Activated CD4-positive, alpha-beta memory T cell treated with anti-CD3 and anti-CD28 coated beads, Interleukin-2, amount 10 ng/mL, durations not matched to agents 7 days and 5 days (primary cell): Measurements from ENCODE around the gene CENPO. TPM values are rescaled to one million over a fixed set of nuclear protein-coding genes. Genes with fewer than 3 reads are reported as not detected.
"Not testable (repeated sequence)": the region's sequence is repeated elsewhere in the genome, so short reads cannot be mapped to it uniquely, and the experiment has no call there.

ENCODE experiments used
- CTCF ChIA-PET: fragments of 350-600 bp; sonication (Branson Sonifier 250); formaldehyde crosslinking; loops from one replicate; lab custom pipeline; 2021; ENCODE audit warnings: antibody characterized with exemption, inconsistent platforms; lab: Charles Lee
- POLR2A ChIA-PET: fragments of 350-600 bp; sonication (Branson Sonifier 250); formaldehyde crosslinking; loops from one replicate; lab custom pipeline; 2021; ENCODE audit warnings: antibody characterized with exemption; lab: Charles Lee
- DNase-seq: peaks from one replicate; pipeline ENCODE4 v3.0.0-alpha.2; 2020
- H3K27ac Mint-ChIP-seq: one replicate; pipeline ENCODE4 v1.8.0; 2021; ENCODE audit warnings: mild to moderate bottlenecking, mixed read lengths
- H3K27me3 Mint-ChIP-seq: one replicate; pipeline ENCODE4 v1.8.0; 2021; ENCODE audit warnings: mixed read lengths
- H3K36me3 Mint-ChIP-seq: one replicate; pipeline ENCODE4 v1.8.0; 2021; ENCODE audit warnings: low read depth, mixed read lengths
- H3K4me1 Mint-ChIP-seq: one replicate; pipeline ENCODE4 v1.8.0; 2021; ENCODE audit warnings: mixed read lengths
- H3K4me3 Mint-ChIP-seq: one replicate; pipeline ENCODE4 v1.8.0; 2021; ENCODE audit warnings: mild to moderate bottlenecking, mixed read lengths
- H3K9me3 Mint-ChIP-seq: one replicate; pipeline ENCODE4 v1.8.0; 2021; ENCODE audit warnings: mixed read lengths
- total RNA-seq, 2 experiments: library from RNA; stranded (reverse); gene quantifications; one replicate each; pipeline ENCODE4 v1.2.3, GENCODE V29; 2021

Gene CENPO
- total RNA-seq, 2 experiments from 2014 or later, result 40.3 to 42.9 TPM

- Mint-ChIP-seq H3K36me3 (peaks cover 54% of the 10 kb centered on the region), H3K27me3 (no peaks in the 10 kb centered on the region), H3K4me3 (peak overlapping the region; percentile 96), H3K27ac (peak overlapping the region; percentile 98), H3K9me3 (no peaks in the 10 kb centered on the region), H3K4me1 (peaks cover 55% of the 10 kb centered on the region)
- peak; percentile 28 for DNase-seq
- CTCF ChIA-PET, result interaction anchor here (1.6 to 2.5 kb wide), 5 partner anchors 32 to 568 kb away, joined by 4 to 9 read pairs (median 6); no protein-coding TSS in a partner anchor
- POLR2A ChIA-PET, result interaction anchor here (1.1 to 2.3 kb wide), 17 partner anchors 12 to 868 kb away, joined by 3 to 19 read pairs (median 7); partner anchors contain the start of genes ADCY3, ITSN2, NCOA1 and SF3B6
Observed at GRCh38 chr2:24793761-24794435, 673 bp downstream of the CENPO start.

GRCh38 chr2:24797644-24798043 lies 4.4 kb downstream of the CENPO start:
- H3K4me3 Mint-ChIP-seq, result no peak overlapping the region
- peaks cover 48% of the 10 kb centered on the region for H3K4me1 Mint-ChIP-seq
- CTCF ChIA-PET, result no interaction called here
- no peak for DNase-seq
- POLR2A ChIA-PET, result interaction anchor here (1.0 kb wide), 1 partner anchor 17 kb away, joined by 3 read pairs; no protein-coding TSS in a partner anchor
- no peaks in the 10 kb centered on the region for H3K27me3 Mint-ChIP-seq
- no peak overlapping the region for H3K27ac Mint-ChIP-seq
- H3K9me3 Mint-ChIP-seq, result no peaks in the 10 kb centered on the region
- peaks cover 78% of the 10 kb centered on the region for H3K36me3 Mint-ChIP-seq

- CTCF ChIA-PET, DNase-seq, H3K27ac Mint-ChIP-seq, POLR2A ChIA-PET, H3K9me3 Mint-ChIP-seq, H3K4me3 Mint-ChIP-seq, H3K27me3 Mint-ChIP-seq: not testable (repeated sequence)
- Mint-ChIP-seq H3K36me3 (peaks cover 83% of the 10 kb centered on the region), H3K4me1 (peaks cover 33% of the 10 kb centered on the region)
Observed at GRCh38 chr2:24800487-24800886, 7.3 kb downstream of the CENPO start.

GRCh38 chr2:24805811-24806660 lies 12.8 kb downstream of the CENPO start:
- H3K27me3 Mint-ChIP-seq, CTCF ChIA-PET, H3K9me3 Mint-ChIP-seq, H3K4me3 Mint-ChIP-seq, H3K27ac Mint-ChIP-seq, DNase-seq, POLR2A ChIA-PET: not testable (repeated sequence)
- H3K36me3 Mint-ChIP-seq, result peaks cover 66% of the 10 kb centered on the region
- H3K4me1 Mint-ChIP-seq, result peaks cover 30% of the 10 kb centered on the region

GRCh38 chr2:24806661-24807036 lies 13.4 kb downstream of the CENPO start:
- H3K27me3 Mint-ChIP-seq, result no peaks in the 10 kb centered on the region
- H3K9me3 Mint-ChIP-seq, result no peaks in the 10 kb centered on the region
- H3K4me3 Mint-ChIP-seq, result no peak overlapping the region
- H3K36me3 Mint-ChIP-seq, result peaks cover 63% of the 10 kb centered on the region
- no peak for DNase-seq
- H3K4me1 Mint-ChIP-seq, result peaks cover 30% of the 10 kb centered on the region
- H3K27ac Mint-ChIP-seq, result no peak overlapping the region
- ChIA-PET POLR2A (no interaction called here), CTCF (no interaction called here)

- Mint-ChIP-seq H3K4me1 (peaks cover 27% of the 10 kb centered on the region), H3K27me3 (no peaks in the 10 kb centered on the region), H3K4me3 (peak overlapping the region; percentile 8), H3K27ac (no peak overlapping the region), H3K9me3 (no peaks in the 10 kb centered on the region), H3K36me3 (peaks cover 63% of the 10 kb centered on the region)
- no peak for DNase-seq
- ChIA-PET POLR2A (interaction anchor here (1.0 kb wide), 1 partner anchor 17 kb away, joined by 4 read pairs; the partner anchor contains the start of genes CENPO and PTRHD1), CTCF (interaction anchor here (1.0 to 1.4 kb wide), 2 partner anchors 10 to 18 kb away, joined by 4 read pairs; no protein-coding TSS in a partner anchor)
Observed at GRCh38 chr2:24809316-24810007, 16.2 kb downstream of the CENPO start.

- peak overlapping the region; percentile 3 for H3K27ac Mint-ChIP-seq
- POLR2A ChIA-PET, result no interaction called here
- peaks cover 17% of the 10 kb centered on the region for H3K4me1 Mint-ChIP-seq
- no peaks in the 10 kb centered on the region for H3K27me3 Mint-ChIP-seq
- no peak for DNase-seq
- H3K36me3 Mint-ChIP-seq, result peaks cover 65% of the 10 kb centered on the region
- H3K4me3 Mint-ChIP-seq, result no peak overlapping the region
- CTCF ChIA-PET, result interaction anchor here (1.4 to 4.8 kb wide), 2 partner anchors 13 to 162 kb away, joined by 3 to 22 read pairs; no protein-coding TSS in a partner anchor
- H3K9me3 Mint-ChIP-seq, result no peaks in the 10 kb centered on the region
Observed at GRCh38 chr2:24813691-24814137, 20.5 kb downstream of the CENPO start.

GRCh38 chr2:24814516-24814915 lies 21.3 kb downstream of the CENPO start:
- Mint-ChIP-seq H3K9me3 (no peaks in the 10 kb centered on the region), H3K27ac (no peak overlapping the region), H3K4me3 (no peak overlapping the region), H3K4me1 (peaks cover 10% of the 10 kb centered on the region), H3K27me3 (no peaks in the 10 kb centered on the region), H3K36me3 (peaks cover 66% of the 10 kb centered on the region)
- ChIA-PET POLR2A (interaction anchor here (0.6 to 0.8 kb wide), 2 partner anchors 17 to 524 kb away, joined by 3 read pairs; no protein-coding TSS in a partner anchor), CTCF (interaction anchor here (0.8 to 4.8 kb wide), 4 partner anchors 9 to 404 kb away, joined by 3 to 22 read pairs (median 4); no protein-coding TSS in a partner anchor)
- DNase-seq, result no peak

GRCh38 chr2:24815171-24815570 lies 21.9 kb downstream of the CENPO start:
- H3K27me3 Mint-ChIP-seq, result no peaks in the 10 kb centered on the region

GRCh38 chr2:24816404-24816803 lies 23.2 kb downstream of the CENPO start:
- CTCF ChIA-PET, result interaction anchor here (0.6 to 4.8 kb wide), 2 partner anchors 10 to 381 kb away, joined by 3 to 22 read pairs; no protein-coding TSS in a partner anchor
- Mint-ChIP-seq H3K4me1 (peaks cover 10% of the 10 kb centered on the region), H3K4me3 (no peak overlapping the region), H3K27me3 (no peaks in the 10 kb centered on the region), H3K36me3 (peaks cover 80% of the 10 kb centered on the region), H3K9me3 (no peaks in the 10 kb centered on the region), H3K27ac (no peak overlapping the region)
- no peak for DNase-seq
- POLR2A ChIA-PET, result no interaction called here

More at GRCh38 chr2:24815171-24815570, 21.9 kb downstream of the CENPO start:
- Mint-ChIP-seq H3K27ac (no peak overlapping the region), H3K9me3 (no peaks in the 10 kb centered on the region), H3K4me1 (peaks cover 10% of the 10 kb centered on the region), H3K36me3 (peaks cover 70% of the 10 kb centered on the region), H3K4me3 (no peak overlapping the region)
- DNase-seq, result no peak
- ChIA-PET POLR2A (interaction anchor here (0.6 kb wide), 1 partner anchor 524 kb away, joined by 3 read pairs; no protein-coding TSS in a partner anchor), CTCF (interaction anchor here (0.8 to 4.8 kb wide), 4 partner anchors 9 to 405 kb away, joined by 3 to 22 read pairs (median 4); no protein-coding TSS in a partner anchor)

GRCh38 chr2:24816884-24817283 lies 23.7 kb downstream of the CENPO start:
- H3K9me3 Mint-ChIP-seq, result no peaks in the 10 kb centered on the region
- no peak overlapping the region for H3K4me3 Mint-ChIP-seq
- ChIA-PET CTCF (interaction anchor here (0.5 kb wide), 1 partner anchor 408 kb away, joined by 3 read pairs; no protein-coding TSS in a partner anchor), POLR2A (no interaction called here)
- H3K27me3 Mint-ChIP-seq, result no peaks in the 10 kb centered on the region
- peaks cover 80% of the 10 kb centered on the region for H3K36me3 Mint-ChIP-seq
- peaks cover 10% of the 10 kb centered on the region for H3K4me1 Mint-ChIP-seq
- DNase-seq, result no peak
- H3K27ac Mint-ChIP-seq, result no peak overlapping the region

GRCh38 chr2:24818721-24819167 lies 25.5 kb downstream of the CENPO start:
- Mint-ChIP-seq H3K27ac (no peak overlapping the region), H3K9me3 (no peaks in the 10 kb centered on the region), H3K36me3 (peaks cover 80% of the 10 kb centered on the region), H3K4me1 (peaks cover 10% of the 10 kb centered on the region), H3K27me3 (no peaks in the 10 kb centered on the region), H3K4me3 (no peak overlapping the region)
- ChIA-PET POLR2A (interaction anchor here (1.5 kb wide), 1 partner anchor 26 kb away, joined by 6 read pairs; the partner anchor contains the start of genes CENPO and PTRHD1), CTCF (interaction anchor here (1.0 to 1.6 kb wide), 6 partner anchors 9 to 410 kb away, joined by 3 to 7 read pairs (median 3); no protein-coding TSS in a partner anchor)
- DNase-seq, result peak; percentile 9
